Mesenchymal stem cell (in vitro differentiated cells and primary cell): Measurements from ENCODE around the gene MUSTN1.
A peak's percentile ranks its signal among the peaks of the same experiment; 100 is the strongest.

Source experiments
- DNase-seq: peaks from one replicate; pipeline ENCODE4 v3.0.0-alpha.2; 2013
- H2AFZ ChIP-seq: one replicate; pipeline ENCODE4 v1.6.1; 2013; ENCODE audit warnings: low read depth, mild to moderate bottlenecking, control low read depth, inconsistent platforms, low read length, moderate library complexity
- H2AK5ac ChIP-seq: 2 replicates; pipeline ENCODE4 v1.6.1; 2013; ENCODE audit warnings: low read length, moderate library complexity, mild to moderate bottlenecking, inconsistent platforms; ENCODE audit not compliant: severe bottlenecking
- H2BK120ac ChIP-seq: one replicate; pipeline ENCODE4 v1.6.1; 2013; ENCODE audit warnings: low read depth, mild to moderate bottlenecking, inconsistent platforms, low read length, moderate library complexity
- H2BK12ac ChIP-seq, 2 experiments: one replicate each; pipeline ENCODE4 v1.6.1; 2013; ENCODE audit warnings: inconsistent platforms in 2 of 2, low read length in 2 of 2, mild to moderate bottlenecking in 2 of 2, moderate library complexity in 2 of 2, control low read depth in 1 of 2
- H2BK15ac ChIP-seq: one replicate; pipeline ENCODE4 v1.6.1; 2013; ENCODE audit warnings: mild to moderate bottlenecking, low read depth, inconsistent platforms; ENCODE audit not compliant: poor library complexity, severe bottlenecking
- H2BK5ac ChIP-seq: 2 replicates; pipeline ENCODE4 v1.6.1; 2013; ENCODE audit warnings: low read depth, mild to moderate bottlenecking, low read length, control low read depth, inconsistent platforms; ENCODE audit not compliant: poor library complexity, severe bottlenecking
- H3K14ac ChIP-seq, 2 experiments: one replicate each; pipeline ENCODE4 v1.6.1; 2013; ENCODE audit warnings: inconsistent platforms in 2 of 2, low read length in 2 of 2, control low read depth in 1 of 2, mild to moderate bottlenecking in 1 of 2, moderate library complexity in 1 of 2
- H3K18ac ChIP-seq, 2 experiments: one replicate each; pipeline ENCODE4 v1.6.1; 2013; ENCODE audit warnings: inconsistent platforms in 2 of 2, low read length in 2 of 2, control low read depth in 1 of 2, low read depth in 1 of 2, mild to moderate bottlenecking in 1 of 2
- H3K23ac ChIP-seq, 2 experiments: one replicate each; pipeline ENCODE4 v1.6.1; 2013; ENCODE audit warnings: inconsistent platforms in 2 of 2, low read length in 2 of 2, mild to moderate bottlenecking in 2 of 2, moderate library complexity in 2 of 2, control low read depth in 1 of 2
- H3K27ac ChIP-seq: 2 replicates; pipeline ENCODE4 v1.5.1; 2013; ENCODE audit warnings: mild to moderate bottlenecking, moderate library complexity, low read length, control low read depth, inconsistent platforms; ENCODE audit not compliant: poor library complexity, severe bottlenecking
- H3K27me3 ChIP-seq, 2 experiments: 2 replicates each; pipeline versions ENCODE4 v1.6.1 to v1.7.0; 2013; ENCODE audit warnings: low read length in 2 of 2, mild to moderate bottlenecking in 2 of 2, moderate library complexity in 2 of 2, control low read depth in 1 of 2, inconsistent platforms in 1 of 2; ENCODE audit not compliant: control insufficient read depth in 1 of 2, insufficient read depth in 1 of 2
- H3K36me3 ChIP-seq, 2 experiments: 2 replicates each; pipeline versions ENCODE4 v1.6.1 to v1.7.0; 2013; ENCODE audit warnings: low read length in 2 of 2, control low read depth in 1 of 2, inconsistent platforms in 1 of 2, low read depth in 1 of 2, mild to moderate bottlenecking in 1 of 2; ENCODE audit not compliant: insufficient read depth in 2 of 2, control insufficient read depth in 1 of 2
- H3K4ac ChIP-seq, 2 experiments: one replicate each; pipeline ENCODE4 v1.6.1; 2013; ENCODE audit warnings: inconsistent platforms in 2 of 2, low read length in 2 of 2, mild to moderate bottlenecking in 2 of 2, moderate library complexity in 2 of 2, control low read depth in 1 of 2, low read depth in 1 of 2
- H3K4me1 ChIP-seq: 2 replicates; pipeline ENCODE4 v1.6.1; 2013; ENCODE audit warnings: low read depth, low read length, control low read depth; ENCODE audit not compliant: control insufficient read depth, insufficient read depth
- H3K4me2 ChIP-seq: 2 replicates; pipeline ENCODE4 v1.6.1; 2013; ENCODE audit warnings: low read length, mild to moderate bottlenecking, inconsistent platforms; ENCODE audit not compliant: poor library complexity, severe bottlenecking
- H3K4me3 ChIP-seq, 2 experiments: 2 replicates each; pipeline versions ENCODE4 v1.5.1 to v1.7.0; 2013; ENCODE audit warnings: low read length in 2 of 2, mild to moderate bottlenecking in 2 of 2, control low read depth in 1 of 2, low read depth in 1 of 2; ENCODE audit not compliant: insufficient read depth in 1 of 2
- H3K79me1 ChIP-seq: replicated peaks from 2 replicates; pipeline ENCODE4 v1.6.1; 2013; ENCODE audit warnings: mild to moderate bottlenecking, control low read depth, low read length, inconsistent platforms; ENCODE audit not compliant: poor library complexity, severe bottlenecking
- H3K9ac ChIP-seq: 2 replicates; pipeline ENCODE4 v1.7.0; 2013; ENCODE audit warnings: mild to moderate bottlenecking, low read length, moderate library complexity
- H3K9me3 ChIP-seq: 2 replicates; pipeline ENCODE4 v1.7.0; 2013; ENCODE audit warnings: mild to moderate bottlenecking, low read length; ENCODE audit not compliant: control insufficient read depth
- H4K8ac ChIP-seq: one replicate; pipeline ENCODE4 v1.6.1; 2013; ENCODE audit warnings: inconsistent platforms, mild to moderate bottlenecking, low read length, moderate library complexity
- H4K91ac ChIP-seq: one replicate; pipeline ENCODE4 v1.6.1; 2013; ENCODE audit warnings: mild to moderate bottlenecking, low read length, inconsistent platforms
- WGBS: methylation state at CpG from one replicate; pipeline ENCODE4 v1.1.7; 2013; ENCODE audit warnings: mixed read lengths; 5-methylcytosine and 5-hydroxymethylcytosine counted together

Gene MUSTN1

DNA sequence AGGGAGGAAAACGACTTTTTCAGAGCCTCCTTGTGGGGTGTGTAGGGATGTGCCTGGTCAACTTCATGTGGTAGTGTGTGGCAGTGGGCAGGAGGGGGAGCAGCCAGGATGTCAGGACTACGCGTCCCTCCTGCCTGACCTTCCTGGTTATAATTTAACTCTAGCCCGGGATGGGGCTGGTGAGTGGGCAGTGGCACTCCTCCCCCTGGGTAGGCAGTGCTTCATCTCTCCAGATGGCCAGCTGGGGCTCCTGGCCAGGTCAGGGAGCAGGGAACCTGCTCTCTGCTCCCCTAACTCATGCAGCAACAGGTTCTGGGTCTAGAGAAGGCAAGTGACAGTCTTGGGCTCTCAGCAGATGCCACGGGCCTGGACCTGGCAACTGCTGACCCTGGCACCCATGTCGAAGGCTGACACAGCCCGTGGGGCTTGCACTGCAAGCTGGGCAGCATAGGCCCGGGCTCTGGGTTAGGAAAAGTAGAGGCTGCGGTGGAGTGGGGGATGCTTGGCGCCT is 6.9 kb downstream of the MUSTN1 start:
- H3K27ac ChIP-seq: peak overlapping the region; percentile 48
- no peak for DNase-seq
- no peak overlapping the region for H3K9ac ChIP-seq
- H3K4ac ChIP-seq: no peak overlapping the region
- no peak overlapping the region for H2BK120ac ChIP-seq
- H2BK5ac ChIP-seq: no peak overlapping the region
- H2BK12ac ChIP-seq: no peak overlapping the region
- no peak overlapping the region for H2AFZ ChIP-seq
- no peak overlapping the region for H3K18ac ChIP-seq
- no peak overlapping the region for H3K23ac ChIP-seq
- no peaks in the 10 kb centered on the region for H3K9me3 ChIP-seq
- H4K91ac ChIP-seq: no peak overlapping the region
- H2BK15ac ChIP-seq: no peak overlapping the region
- no peaks in the 10 kb centered on the region for H3K79me1 ChIP-seq
- peak overlapping the region; percentile 34 for H3K4me2 ChIP-seq
- no peak overlapping the region for H4K8ac ChIP-seq
- peaks cover 0 to 13% of the 10 kb centered on the region in 2 experiments for H3K27me3 ChIP-seq
- 78% methylated on average over 9 of the region's 10 CpGs for WGBS
- no peak overlapping the region for H3K4me3 ChIP-seq
- no peak overlapping the region for H3K14ac ChIP-seq
- H2AK5ac ChIP-seq: peak overlapping the region; percentile 11
- peaks cover 40% of the 10 kb centered on the region for H3K4me1 ChIP-seq
- H3K36me3 ChIP-seq: peaks cover 0 to 3% of the 10 kb centered on the region in 2 experiments

GRCh38 chr3:52827441-52827840 is 7.4 kb downstream of the MUSTN1 start:
- Histone ChIP-seq H4K91ac (no peak overlapping the region), H2BK120ac (no peak overlapping the region), H3K79me1 (no peaks in the 10 kb centered on the region), H3K27me3 (peaks cover 0 to 13% of the 10 kb centered on the region in 2 experiments), H3K23ac (no peak overlapping the region), H2BK5ac (no peak overlapping the region), H4K8ac (no peak overlapping the region), H3K4ac (no peak overlapping the region), H3K18ac (no peak overlapping the region), H2BK15ac (no peak overlapping the region), H3K4me3 (no peak overlapping the region), H2AK5ac (no peak overlapping the region), H3K4me2 (peak overlapping the region; percentile 34), H3K4me1 (peaks cover 40% of the 10 kb centered on the region), H3K9me3 (no peaks in the 10 kb centered on the region), H3K9ac (no peak overlapping the region), H3K36me3 (no peaks in the 10 kb centered on the region), H3K27ac (peak overlapping the region; percentile 48), H2AFZ (no peak overlapping the region), H2BK12ac (no peak overlapping the region), H3K14ac (peak overlapping the region in 1 of 2 experiments; percentile 1)
- peak; percentile 43 for DNase-seq
- 65% methylated on average over 7 of the region's 9 CpGs for WGBS

GRCh38 chr3:52824037-52824436 is 10.8 kb downstream of the MUSTN1 start:
- no peak overlapping the region for H3K9ac ChIP-seq
- no peak overlapping the region for H3K27ac ChIP-seq
- no peak overlapping the region for H3K4ac ChIP-seq
- no peak overlapping the region for H3K23ac ChIP-seq
- DNase-seq: no peak
- 92% methylated on average over 10 of the region's 10 CpGs for WGBS
- H3K4me2 ChIP-seq: no peak overlapping the region
- H3K79me1 ChIP-seq: no peaks in the 10 kb centered on the region
- H3K36me3 ChIP-seq: no peaks in the 10 kb centered on the region
- H2BK5ac ChIP-seq: no peak overlapping the region
- no peak overlapping the region for H2BK12ac ChIP-seq
- no peak overlapping the region for H4K91ac ChIP-seq
- H3K9me3 ChIP-seq: no peaks in the 10 kb centered on the region
- H3K4me3 ChIP-seq: no peak overlapping the region
- H3K27me3 ChIP-seq: peaks cover 0 to 9% of the 10 kb centered on the region in 2 experiments
- H4K8ac ChIP-seq: no peak overlapping the region
- no peak overlapping the region for H2AFZ ChIP-seq
- H2BK15ac ChIP-seq: no peak overlapping the region
- no peak overlapping the region for H2BK120ac ChIP-seq
- no peak overlapping the region for H3K14ac ChIP-seq
- H3K4me1 ChIP-seq: peaks cover 24% of the 10 kb centered on the region
- H2AK5ac ChIP-seq: no peak overlapping the region
- H3K18ac ChIP-seq: no peak overlapping the region

DNA sequence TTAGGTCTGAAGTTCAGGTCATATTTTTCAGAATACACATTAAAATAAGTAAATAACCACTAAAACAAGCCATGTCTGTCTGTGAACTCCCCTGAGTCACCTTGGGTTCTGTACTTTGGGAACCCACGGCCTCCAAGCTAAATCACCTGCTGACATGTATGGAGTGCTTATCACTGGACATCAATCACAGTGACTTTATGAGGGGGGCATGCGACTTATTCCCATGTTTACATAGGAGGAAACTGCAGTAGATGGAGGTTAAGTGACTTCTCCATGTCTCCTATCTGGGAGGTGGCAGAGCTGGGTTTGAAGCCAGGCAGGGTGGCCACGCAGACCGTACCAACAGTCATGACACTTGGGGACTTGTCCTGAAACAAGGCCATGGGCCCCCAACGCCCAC is 12.5 kb downstream of the MUSTN1 start:
- 90% methylated on average over 5 of the region's 5 CpGs for WGBS
- Histone ChIP-seq H3K18ac (no peak overlapping the region), H2BK12ac (no peak overlapping the region), H3K27ac (no peak overlapping the region), H3K36me3 (no peaks in the 10 kb centered on the region), H2BK5ac (no peak overlapping the region), H2AFZ (no peak overlapping the region), H3K4me3 (no peak overlapping the region), H3K4me1 (peaks cover 16% of the 10 kb centered on the region), H4K91ac (no peak overlapping the region), H3K4ac (no peak overlapping the region), H3K14ac (no peak overlapping the region), H3K9ac (no peak overlapping the region), H3K79me1 (no peaks in the 10 kb centered on the region), H3K9me3 (no peaks in the 10 kb centered on the region), H3K23ac (no peak overlapping the region), H2BK120ac (no peak overlapping the region), H2BK15ac (no peak overlapping the region), H3K4me2 (no peak overlapping the region), H4K8ac (no peak overlapping the region), H2AK5ac (no peak overlapping the region), H3K27me3 (peaks cover 0 to 8% of the 10 kb centered on the region in 2 experiments)
- no peak for DNase-seq
